H9 (cell line): ENCODE results near the gene LYRM9. TPM values are rescaled to one million over a fixed set of nuclear protein-coding genes. Genes with fewer than 3 reads are reported as not detected.
A peak's percentile ranks its signal among the peaks of the same experiment; 100 is the strongest.

Experiments used
- DNase-seq: peaks from one replicate; pipeline ENCODE4 v3.0.0-alpha.2; 2017
- H2AFZ ChIP-seq: one replicate; pipeline ENCODE4 v1.6.1; 2013; ENCODE audit warnings: mild to moderate bottlenecking, low read length, control low read depth, moderate library complexity
- H2AK5ac ChIP-seq: 2 replicates; pipeline ENCODE4 v1.6.1; 2013; ENCODE audit warnings: low read length, control low read depth, mixed read lengths; ENCODE audit not compliant: insufficient read length
- H2BK120ac ChIP-seq: one replicate; pipeline ENCODE4 v1.6.1; 2013; ENCODE audit warnings: low read depth, mild to moderate bottlenecking, low read length, control low read depth, inconsistent platforms; ENCODE audit not compliant: poor library complexity, severe bottlenecking
- H2BK12ac ChIP-seq: 2 replicates; pipeline ENCODE4 v1.6.1; 2013; ENCODE audit warnings: low read length, control low read depth, mixed read lengths, low read depth; ENCODE audit not compliant: insufficient read length
- H2BK15ac ChIP-seq: 2 replicates; pipeline ENCODE4 v1.6.1; 2013; ENCODE audit warnings: low read depth, low read length, control low read depth
- H2BK20ac ChIP-seq: one replicate; pipeline ENCODE4 v1.6.1; 2013; ENCODE audit warnings: low read depth, mild to moderate bottlenecking, low read length, control low read depth, inconsistent platforms; ENCODE audit not compliant: poor library complexity, severe bottlenecking
- H2BK5ac ChIP-seq: 2 replicates; pipeline ENCODE4 v1.6.1; 2013; ENCODE audit warnings: low read length, control low read depth, mixed read lengths; ENCODE audit not compliant: insufficient read length
- H3K14ac ChIP-seq: 2 replicates; pipeline ENCODE4 v1.6.1; 2013; ENCODE audit warnings: low read length, control low read depth; ENCODE audit not compliant: insufficient read depth
- H3K18ac ChIP-seq: 2 replicates; pipeline ENCODE4 v1.6.1; 2013; ENCODE audit warnings: low read depth, mild to moderate bottlenecking, mixed read lengths, low read length, control low read depth; ENCODE audit not compliant: insufficient read length
- H3K23ac ChIP-seq: 2 replicates; pipeline ENCODE4 v1.6.1; 2013; ENCODE audit warnings: low read length, control low read depth, mixed read lengths, low read depth; ENCODE audit not compliant: insufficient read length
- H3K23me2 ChIP-seq: 2 replicates; pipeline ENCODE4 v1.6.1; 2013; ENCODE audit warnings: low read depth, mild to moderate bottlenecking, mixed read lengths, low read length, control low read depth; ENCODE audit not compliant: insufficient read length, poor library complexity, severe bottlenecking
- H3K27ac ChIP-seq: 2 replicates; pipeline ENCODE4 v1.5.1; 2013; ENCODE audit warnings: low read length, control low read depth, mixed read lengths, low read depth; ENCODE audit not compliant: insufficient read length
- H3K27me3 ChIP-seq: 2 replicates; pipeline ENCODE4 v1.6.1; 2013; ENCODE audit warnings: low read length, control low read depth, inconsistent platforms; ENCODE audit not compliant: insufficient read depth
- H3K4ac ChIP-seq: 2 replicates; pipeline ENCODE4 v1.6.1; 2013; ENCODE audit warnings: low read depth, mild to moderate bottlenecking, control low read depth, inconsistent platforms, low read length, moderate library complexity
- H3K4me1 ChIP-seq: 2 replicates; pipeline ENCODE4 v1.6.1; 2013; ENCODE audit warnings: low read length, control low read depth, inconsistent platforms; ENCODE audit not compliant: insufficient read depth
- H3K4me2 ChIP-seq: 2 replicates; pipeline ENCODE4 v1.6.1; 2013; ENCODE audit warnings: low read length, control low read depth, mixed read lengths; ENCODE audit not compliant: insufficient read length, insufficient read depth
- H3K56ac ChIP-seq: 2 replicates; pipeline ENCODE4 v1.6.1; 2013; ENCODE audit warnings: low read depth, mild to moderate bottlenecking, mixed read lengths, low read length, control low read depth; ENCODE audit not compliant: insufficient read length
- H3K79me1 ChIP-seq: 2 replicates; pipeline ENCODE4 v1.6.1; 2013; ENCODE audit warnings: low read depth, mild to moderate bottlenecking, moderate library complexity, low read length, control low read depth, inconsistent platforms; ENCODE audit not compliant: insufficient read depth, poor library complexity, severe bottlenecking
- H3K79me2 ChIP-seq: 2 replicates; pipeline ENCODE4 v1.6.1; 2013; ENCODE audit warnings: low read length, control low read depth, inconsistent platforms; ENCODE audit not compliant: insufficient read depth
- H3K9ac ChIP-seq: 2 replicates; pipeline ENCODE4 v1.6.1; 2013; ENCODE audit warnings: low read length, control low read depth, mixed read lengths; ENCODE audit not compliant: insufficient read length; ENCODE audit errors: extremely low read depth
- H3K9me3 ChIP-seq: one replicate; pipeline ENCODE4 v1.6.1; 2013; ENCODE audit warnings: low read depth, low read length, inconsistent platforms; ENCODE audit not compliant: control insufficient read depth
- H3T11ph ChIP-seq: one replicate; pipeline ENCODE4 v1.6.1; 2013; ENCODE audit warnings: mild to moderate bottlenecking, low read length, control low read depth, inconsistent platforms
- H4K20me1 ChIP-seq: one replicate; pipeline ENCODE4 v1.6.1; 2013; ENCODE audit not compliant: control insufficient read depth, insufficient read length, insufficient read depth
- H4K5ac ChIP-seq: 2 replicates; pipeline ENCODE4 v1.6.1; 2013; ENCODE audit warnings: low read depth, mild to moderate bottlenecking, mixed read lengths, low read length, control low read depth; ENCODE audit not compliant: insufficient read length
- H4K8ac ChIP-seq: replicated peaks from 2 replicates; pipeline ENCODE4 v1.6.1; 2013; ENCODE audit warnings: low read length, control low read depth, mixed read lengths, low read depth; ENCODE audit not compliant: insufficient read length
- H4K91ac ChIP-seq: 2 replicates; pipeline ENCODE4 v1.6.1; 2013; ENCODE audit warnings: low read depth, mild to moderate bottlenecking, moderate library complexity, mixed read lengths, low read length, control low read depth; ENCODE audit not compliant: insufficient read length
- H3K27ac Mint-ChIP-seq, 3 experiments: 2 replicates in 2 of 3; 3 replicates in 1 of 3; pipeline ENCODE4 v1.8.0; 2020 to 2021; ENCODE audit warnings: mixed read lengths in 3 of 3, mild to moderate bottlenecking in 1 of 3, moderate library complexity in 1 of 3
- H3K27me3 Mint-ChIP-seq: 2 replicates; pipeline ENCODE4 v1.8.0; 2021; ENCODE audit warnings: low read depth, mild to moderate bottlenecking, moderate library complexity, mixed read lengths
- H3K36me3 Mint-ChIP-seq, 3 experiments: 2 replicates in 2 of 3; 3 replicates in 1 of 3; pipeline ENCODE4 v1.8.0; 2020 to 2021; ENCODE audit warnings: low read depth in 3 of 3, mixed read lengths in 3 of 3; ENCODE audit not compliant: insufficient read depth in 1 of 3
- H3K4me1 Mint-ChIP-seq, 2 experiments: 2 replicates each; pipeline ENCODE4 v1.8.0; 2020; ENCODE audit warnings: mixed read lengths in 2 of 2
- H3K4me3 Mint-ChIP-seq, 2 experiments: 2 replicates in 1 of 2; 3 replicates in 1 of 2; pipeline ENCODE4 v1.8.0; 2020 to 2021; ENCODE audit warnings: mild to moderate bottlenecking in 2 of 2, mixed read lengths in 2 of 2, moderate library complexity in 1 of 2
- H3K9me3 Mint-ChIP-seq, 2 experiments: 2 replicates in 1 of 2; 3 replicates in 1 of 2; pipeline ENCODE4 v1.8.0; 2020; ENCODE audit warnings: mild to moderate bottlenecking in 2 of 2, mixed read lengths in 2 of 2, moderate library complexity in 1 of 2
- CTCF ChIP-seq: fragments of 200-600 bp; sonication (generic); conservative IDR thresholded peaks from 3 replicates; pipeline ENCODE4 v1.8.0; 2021; ENCODE audit warnings: antibody characterized with exemption, mild to moderate bottlenecking
- WGBS: extraction: QIAGEN DNeasy Blood & Tissue Kit; methylation state at CpG from one replicate; pipeline ENCODE4 v1.1.7; 2013; ENCODE audit warnings: missing lambda C conversion rate, low lambda C conversion rate, mixed read lengths; ENCODE audit not compliant: insufficient read length; ENCODE audit errors: extremely low coverage; 5-methylcytosine and 5-hydroxymethylcytosine counted together
- long read RNA-seq: library from polyadenylated mRNA; unstranded; transcript quantifications from one replicate; pipeline ENCODE4 v2.0.0, GENCODE V29; 2020
- total RNA-seq: library from RNA; stranded (reverse); gene quantifications from 2 replicates; pipeline ENCODE4 v1.2.1, GENCODE V29; 2021

The LYRM9 gene
- 2.2 and 3.2 TPM in 2 replicates for total RNA-seq
- long read RNA-seq, transcript LYRM9-201 (4 exons, 501 nt), result major isoform, 14 of 18 reads
- long read RNA-seq, partial matches to known transcripts, result 1 of 18 reads
- long read RNA-seq, other reads (novel, unspliced or antisense), result 3 of 18 reads

GRCh38 chr17:27892866-27893769 lies at the start of gene LYRM9:
Gene LYRM9, minus strand, starts transcription at chr17:27893365. Its CDS starts 10,671 bp downstream, at chr17:27882694.
- WGBS, result no CpG with 5 or more reads among the region's 75 CpGs
- peak within 1 kb of the TSS; percentile 50 to 77 (median 52); a peak in 4 of 7 replicates for H3K27ac Mint-ChIP-seq

More at GRCh38 chr17:27892866-27893769, at the start of gene LYRM9:
- H3K27me3 ChIP-seq, result no peaks in the 10 kb centered on the region
- no peak within 1 kb of the TSS for H3K9ac ChIP-seq
- no peak within 1 kb of the TSS for H3K27ac ChIP-seq
- Mint-ChIP-seq H3K4me3 (peak within 1 kb of the TSS; percentile 49 to 72), H3K27me3 (peaks cover 21% of the 10 kb centered on the region), H3K9me3 (no peaks in the 10 kb centered on the region; a peak in 1 of 5 replicates), H3K4me1 (peaks cover 74% of the 10 kb centered on the region in 2 experiments), H3K36me3 (no peaks in the 10 kb centered on the region)
- H3K4ac ChIP-seq, result no peak within 1 kb of the TSS
- no peak within 1 kb of the TSS for H2BK120ac ChIP-seq
- no peaks in the 10 kb centered on the region for H4K20me1 ChIP-seq
- H3K23me2 ChIP-seq, result no peaks in the 10 kb centered on the region
- TF ChIP-seq CTCF, result peak; percentile 92
- 0 out of 2 replicates have a peak within 1 kb of the TSS, but pooled peaks have one; percentile 19 for H3K14ac ChIP-seq
- H3T11ph ChIP-seq, result no peak within 1 kb of the TSS
- H2BK5ac ChIP-seq, result no peak within 1 kb of the TSS
- H3K4me2 ChIP-seq, result peak within 1 kb of the TSS; percentile 61
- no peak within 1 kb of the TSS for H2BK15ac ChIP-seq
- H3K79me2 ChIP-seq, result no peaks in the 10 kb centered on the region
- no peak within 1 kb of the TSS for H3K18ac ChIP-seq
- H3K4me1 ChIP-seq, result peaks cover 13% of the 10 kb centered on the region
- no peak within 1 kb of the TSS for H4K91ac ChIP-seq
- no peak within 1 kb of the TSS for H3K23ac ChIP-seq
- H4K5ac ChIP-seq, result no peak within 1 kb of the TSS
- H4K8ac ChIP-seq, result no peak within 1 kb of the TSS
- DNase-seq, result peak; percentile 97
- H3K56ac ChIP-seq, result no peak within 1 kb of the TSS
- no peaks in the 10 kb centered on the region for H3K9me3 ChIP-seq
- H2AFZ ChIP-seq, result no peak within 1 kb of the TSS
- H2BK12ac ChIP-seq, result no peak within 1 kb of the TSS
- H2AK5ac ChIP-seq, result no peak within 1 kb of the TSS
- H3K79me1 ChIP-seq, result no peaks in the 10 kb centered on the region
- H2BK20ac ChIP-seq, result no peak within 1 kb of the TSS
